NCI-H2227 (cell line): ENCODE measurements around the gene ODAM.
"Not testable (repeated sequence)": the region's sequence is repeated elsewhere in the genome, so short reads cannot be mapped to it uniquely, and the experiment has no call there.

Experiments
- DNase-seq: peaks from one replicate; lab custom pipeline; 2025; ENCODE audit not compliant: unreplicated experiment; lab: John Stamatoyannopoulos, UW

ODAM gene

GRCh38 chr4:70221389-70221788 lies 25.9 kb downstream of the ODAM start:
- not testable (repeated sequence) for DNase-seq

GRCh38 chr4:70221818-70222217 lies 26.3 kb downstream of the ODAM start:
- not testable (repeated sequence) for DNase-seq

GRCh38 chr4:70225824-70226223 lies 30.3 kb downstream of the ODAM start, which contains the start of gene FDCSP:
Gene FDCSP (plus strand): TSS chr4:70226124. CDS start chr4:70231195, 5,071 bp downstream.
- no peak for DNase-seq

- no peak for DNase-seq
Measured at GRCh38 chr4:70236125-70236524, 40.6 kb downstream of the ODAM start.

- no peak for DNase-seq
Measured at GRCh38 chr4:70239131-70239883, 43.8 kb downstream of the ODAM start.

- DNase-seq = no peak
Measured at GRCh38 chr4:70239884-70240591, 44.5 kb downstream of the ODAM start.

- DNase-seq = not testable (repeated sequence)
Measured at GRCh38 chr4:70242297-70242696, 46.8 kb downstream of the ODAM start, which contains the start of gene CSN3. Gene CSN3 (plus strand): TSS chr4:70242597. CDS start chr4:70244820, 2,223 bp downstream.

- DNase-seq = no peak
Measured at GRCh38 chr4:70243091-70243490, 47.6 kb downstream of the ODAM start.

- DNase-seq = no peak
Measured at GRCh38 chr4:70251250-70251944, 55.9 kb downstream of the ODAM start.

- DNase-seq = no peak
Measured at GRCh38 chr4:70251945-70252277, 56.4 kb downstream of the ODAM start.
